ENCODE measurements around the gene PDE7B.
"Not testable (repeated sequence)": the region's sequence is repeated elsewhere in the genome, so short reads cannot be mapped to it uniquely, and the experiment has no call there.

The PDE7B gene

DNA sequence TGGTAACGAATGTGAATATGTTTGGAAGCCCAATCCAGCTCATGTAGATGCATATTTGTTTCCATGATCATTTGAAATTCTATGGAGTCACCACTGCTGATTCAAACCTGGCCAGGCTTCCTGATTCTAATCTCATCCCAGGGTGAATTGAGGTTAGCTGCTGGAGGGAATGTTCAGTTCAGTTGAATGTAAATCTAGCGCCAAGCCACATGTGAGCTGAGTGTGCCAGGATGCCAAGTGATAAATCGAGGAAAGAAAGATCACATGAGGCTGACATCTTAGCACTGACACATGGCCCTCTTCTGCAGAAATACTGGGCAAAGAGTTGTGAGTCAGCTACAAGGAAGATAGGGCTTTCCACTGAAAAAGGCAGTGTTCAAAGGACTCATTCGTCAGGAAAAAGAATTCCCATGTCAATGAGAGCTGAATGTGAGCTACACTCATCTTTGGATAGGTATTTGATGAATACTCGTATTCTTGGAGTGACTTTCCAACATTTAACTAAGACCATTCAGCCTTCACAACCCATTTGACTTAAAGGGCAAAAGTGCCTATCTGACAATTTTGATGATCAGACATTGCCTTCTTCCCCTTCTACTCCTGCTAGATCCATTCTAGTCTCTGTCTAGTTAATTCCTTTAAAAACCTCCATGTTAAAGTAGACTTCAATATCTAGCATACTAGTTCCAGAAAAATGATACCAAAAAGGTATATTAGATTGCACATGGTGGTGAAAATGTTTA lies 226.5 kb downstream of the PDE7B start:
- DNase-seq = no peak

- DNase-seq = no peak
Observed at GRCh38 chr6:136079701-136080565, 228.4 kb downstream of the PDE7B start.

DNA sequence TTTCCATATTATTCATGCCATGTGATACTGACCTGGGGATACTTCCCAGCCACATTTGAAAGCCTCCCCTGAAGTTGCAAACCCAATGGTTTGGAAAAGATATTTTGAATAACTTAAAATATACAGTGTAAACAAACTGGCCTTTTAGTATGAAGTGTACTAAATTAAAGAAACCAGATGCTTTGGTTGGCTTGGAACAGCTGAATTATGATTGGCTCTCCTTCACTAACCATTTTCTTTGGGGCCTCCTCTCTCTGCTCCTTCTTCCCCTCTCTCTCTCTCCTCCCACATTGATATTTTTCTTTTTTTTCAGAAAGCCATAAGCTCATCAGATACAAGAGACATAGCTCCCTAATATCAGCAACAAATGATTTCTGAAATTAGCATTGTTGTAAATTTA lies 232.0 kb downstream of the PDE7B start:
- DNase-seq = no peak

GRCh38 chr6:136084403-136084802 lies 232.9 kb downstream of the PDE7B start:
- DNase-seq = no peak

- DNase-seq = no peak
Observed at GRCh38 chr6:136085370-136086115, 234.0 kb downstream of the PDE7B start.

GRCh38 chr6:136086686-136087085 lies 235.2 kb downstream of the PDE7B start:
- DNase-seq = no peak

- DNase-seq = no peak
Observed at GRCh38 chr6:136087986-136088385, 236.5 kb downstream of the PDE7B start.

DNA sequence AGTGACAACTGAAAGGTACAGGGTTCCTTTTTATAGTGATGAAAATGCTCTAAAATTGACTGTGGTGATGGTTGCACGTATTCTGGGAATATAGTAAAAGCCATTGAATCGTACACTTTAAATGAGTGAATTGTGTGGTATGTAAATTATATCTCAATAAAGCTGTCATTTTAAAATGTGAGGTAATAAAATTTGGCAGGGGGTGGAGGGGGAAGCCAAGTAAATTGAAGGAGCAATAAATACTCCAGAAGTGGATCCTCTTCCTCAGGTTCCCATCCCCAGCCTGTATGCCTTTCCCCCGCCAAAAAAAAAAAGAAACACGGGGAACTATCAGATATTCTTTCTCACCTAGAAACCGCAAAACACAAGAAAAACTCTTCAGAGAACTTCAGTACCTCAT lies 237.2 kb downstream of the PDE7B start:
- no peak for DNase-seq

DNA sequence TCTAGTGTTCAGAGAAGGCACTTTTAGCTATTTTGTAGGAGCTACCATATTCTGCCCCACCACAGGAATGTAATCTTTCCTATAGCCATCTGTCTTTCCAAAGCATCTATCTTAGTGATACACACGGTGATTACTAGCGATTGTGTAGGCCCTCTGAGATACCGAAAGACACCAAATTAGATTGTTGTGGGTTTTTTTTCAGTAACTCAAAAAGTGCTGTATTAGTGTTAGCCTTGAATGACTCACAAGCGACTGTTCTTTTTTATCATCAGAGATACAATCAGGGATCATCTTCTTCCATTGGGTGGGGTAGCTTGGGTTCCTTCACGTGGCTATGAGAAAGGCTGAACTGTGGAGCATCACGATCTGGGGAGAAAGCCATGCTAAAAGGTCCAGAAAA lies 238.4 kb downstream of the PDE7B start:
- no peak for DNase-seq

- no peak for DNase-seq
Observed at GRCh38 chr6:136090929-136091328, 239.4 kb downstream of the PDE7B start.

- DNase-seq = no peak
Observed at GRCh38 chr6:136092897-136093296, 241.4 kb downstream of the PDE7B start.

DNA sequence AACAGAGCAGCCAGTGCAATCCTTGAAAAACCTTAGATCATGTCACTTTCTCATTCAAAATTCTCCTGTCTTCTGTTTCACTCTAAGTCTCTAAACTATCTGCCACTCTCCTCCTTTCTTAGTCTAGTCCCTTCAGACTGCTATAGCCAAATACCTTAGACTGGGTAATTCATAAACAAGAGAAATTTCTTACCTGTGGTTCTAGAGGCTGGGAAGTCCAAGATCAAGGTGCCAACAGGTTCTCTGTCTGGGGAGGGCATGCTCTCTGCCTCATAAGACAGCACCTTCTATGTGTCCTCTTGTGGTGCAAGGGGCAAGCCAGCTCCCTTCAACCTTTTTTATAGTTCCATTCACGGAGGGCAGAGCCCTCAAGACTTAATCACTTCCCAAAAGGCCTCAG lies 242.3 kb downstream of the PDE7B start:
- no peak for DNase-seq

GRCh38 chr6:136094812-136095211 lies 243.3 kb downstream of the PDE7B start:
- no peak for DNase-seq

DNA sequence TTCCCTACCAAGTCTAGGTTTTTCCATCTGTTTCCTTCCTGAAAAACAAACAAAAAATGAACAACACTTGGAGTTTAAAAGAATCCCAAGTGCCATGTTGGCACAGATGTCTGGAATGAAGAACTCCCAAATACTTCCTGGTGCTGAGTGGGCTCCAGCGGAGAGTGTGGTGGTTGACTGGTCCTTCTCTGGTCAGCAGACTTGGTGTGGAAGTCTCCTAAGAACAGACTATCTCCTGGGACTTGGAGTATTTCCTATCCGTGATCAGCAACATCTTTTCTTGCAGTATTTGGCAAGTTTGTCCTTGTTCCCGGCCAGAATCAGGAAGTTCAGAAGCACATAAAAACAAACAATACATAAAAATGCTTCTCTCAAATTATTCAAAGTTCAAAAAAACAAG lies 244.5 kb downstream of the PDE7B start:
- DNase-seq = no peak

DNA sequence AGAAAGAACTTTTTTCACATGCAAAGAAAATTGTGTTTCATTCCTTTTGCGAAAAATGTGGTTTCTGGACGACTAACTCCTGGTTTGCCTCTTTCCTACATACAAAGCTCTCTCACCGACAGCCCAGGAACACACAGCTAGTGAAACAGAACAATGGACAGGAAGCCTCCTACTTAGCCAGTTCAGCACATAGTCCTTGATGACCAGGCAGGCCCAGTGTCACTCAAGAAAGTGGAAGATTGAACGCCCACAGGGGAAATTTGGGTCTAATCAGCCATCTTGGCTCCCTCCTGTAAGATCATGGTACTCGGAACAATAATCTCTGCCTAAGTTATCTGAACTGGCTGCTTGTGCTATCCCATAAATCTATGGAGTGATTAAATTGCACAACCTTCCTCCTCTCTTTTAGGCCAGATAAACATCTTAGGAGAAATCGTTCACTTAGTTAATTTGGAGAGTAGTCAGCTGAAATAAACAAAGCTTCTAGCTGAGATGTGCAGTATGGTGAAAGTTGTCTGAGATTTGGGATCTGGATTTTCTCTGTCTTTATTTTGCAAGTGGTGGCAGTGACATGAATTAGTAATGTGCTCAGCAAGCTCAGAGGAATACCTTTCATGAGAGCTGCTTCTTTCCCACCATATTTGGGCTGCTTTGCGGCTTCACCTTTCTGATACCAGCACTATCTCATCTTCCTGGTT lies 251.6 kb downstream of the PDE7B start:
- no peak for DNase-seq

DNA sequence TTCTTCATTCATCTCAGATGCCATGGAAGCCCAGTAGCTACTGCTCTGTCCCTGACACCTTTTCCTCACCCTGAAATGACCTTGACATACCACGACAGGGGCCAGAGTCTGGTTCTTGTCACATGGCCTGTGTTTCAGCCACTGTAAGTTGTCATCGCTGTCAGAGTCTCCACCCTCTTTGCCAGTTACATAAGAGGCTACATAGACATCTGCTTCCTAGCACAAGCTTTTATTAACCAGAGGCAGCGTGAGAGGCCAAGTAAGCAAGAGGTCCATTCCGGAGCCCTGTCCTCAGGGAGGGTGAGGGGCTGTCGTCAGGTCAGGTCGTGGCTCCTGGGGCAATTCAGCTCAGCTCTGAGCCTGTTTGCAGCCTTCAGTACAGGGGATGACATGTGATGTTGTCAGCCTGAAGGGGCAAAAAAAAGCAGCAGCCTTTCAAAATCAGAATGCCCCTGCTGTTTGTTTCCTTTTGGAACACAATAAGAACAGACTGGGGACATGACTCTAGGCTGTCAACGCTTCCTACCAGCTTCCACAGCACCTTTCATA lies 252.3 kb downstream of the PDE7B start:
- no peak for DNase-seq

GRCh38 chr6:136104556-136104955 lies 253.1 kb downstream of the PDE7B start:
- no peak for DNase-seq

- not testable (repeated sequence) for DNase-seq
Observed at GRCh38 chr6:136105797-136106196, 254.3 kb downstream of the PDE7B start.

GRCh38 chr6:136108361-136108945 lies 257.0 kb downstream of the PDE7B start:
- DNase-seq = no peak

GRCh38 chr6:136111831-136112230 lies 260.3 kb downstream of the PDE7B start:
- DNase-seq = no peak

- no peak for DNase-seq
Observed at GRCh38 chr6:136112262-136112661, 260.8 kb downstream of the PDE7B start.

- no peak for DNase-seq
Observed at GRCh38 chr6:136113736-136114173, 262.3 kb downstream of the PDE7B start.

Data from stimulated activated CD4-positive, alpha-beta T cell treated with anti-CD3 and anti-CD28 coated beads, Interleukin-12 subunit alpha, Interleukin-12 subunit beta, amount 100 ng/mL, for 4 hours (primary cell).